ENCODE data around the gene MTFR1L. TPM values are rescaled to one million over a fixed set of nuclear protein-coding genes. Genes with fewer than 3 reads are reported as not detected.

The MTFR1L gene
- total and polyA plus RNA-seq, 9 of the 15 experiments (the other 6 are each of a cell fraction or from before 2014, with no cell fraction given) = 41.4 to 98.5 (median 53.7) TPM

DNA sequence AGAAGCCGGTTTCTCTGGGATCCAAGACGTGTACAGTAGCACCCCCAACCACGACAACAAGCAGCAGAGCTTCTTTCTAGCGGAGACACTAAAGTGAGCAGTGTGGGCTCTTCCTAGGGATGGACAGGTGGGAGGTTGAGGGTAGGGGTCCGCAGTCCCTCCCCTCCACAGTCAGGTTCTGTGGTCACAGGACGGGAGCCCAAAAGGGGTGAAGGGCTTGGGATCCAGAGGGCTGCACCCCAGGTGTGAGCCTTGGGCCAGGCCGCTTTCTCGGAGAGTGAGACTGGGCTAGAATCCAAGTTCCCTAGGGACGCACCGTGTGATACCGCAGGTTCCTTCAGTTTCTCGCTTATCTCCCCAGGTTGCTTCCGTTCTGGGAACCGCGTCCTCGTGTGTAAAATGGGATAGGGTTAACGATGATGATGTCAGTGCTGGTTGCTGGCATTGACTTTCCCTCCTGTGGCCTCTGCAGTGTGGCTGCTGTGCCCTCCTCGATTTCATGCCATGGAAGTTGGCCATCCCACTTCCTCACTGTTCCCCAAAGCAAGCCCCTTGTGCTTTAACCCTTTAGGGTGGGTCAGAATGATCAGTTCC, 37.0 kb upstream of the MTFR1L start (continued):
- TF ChIP-seq, protein P1, sequence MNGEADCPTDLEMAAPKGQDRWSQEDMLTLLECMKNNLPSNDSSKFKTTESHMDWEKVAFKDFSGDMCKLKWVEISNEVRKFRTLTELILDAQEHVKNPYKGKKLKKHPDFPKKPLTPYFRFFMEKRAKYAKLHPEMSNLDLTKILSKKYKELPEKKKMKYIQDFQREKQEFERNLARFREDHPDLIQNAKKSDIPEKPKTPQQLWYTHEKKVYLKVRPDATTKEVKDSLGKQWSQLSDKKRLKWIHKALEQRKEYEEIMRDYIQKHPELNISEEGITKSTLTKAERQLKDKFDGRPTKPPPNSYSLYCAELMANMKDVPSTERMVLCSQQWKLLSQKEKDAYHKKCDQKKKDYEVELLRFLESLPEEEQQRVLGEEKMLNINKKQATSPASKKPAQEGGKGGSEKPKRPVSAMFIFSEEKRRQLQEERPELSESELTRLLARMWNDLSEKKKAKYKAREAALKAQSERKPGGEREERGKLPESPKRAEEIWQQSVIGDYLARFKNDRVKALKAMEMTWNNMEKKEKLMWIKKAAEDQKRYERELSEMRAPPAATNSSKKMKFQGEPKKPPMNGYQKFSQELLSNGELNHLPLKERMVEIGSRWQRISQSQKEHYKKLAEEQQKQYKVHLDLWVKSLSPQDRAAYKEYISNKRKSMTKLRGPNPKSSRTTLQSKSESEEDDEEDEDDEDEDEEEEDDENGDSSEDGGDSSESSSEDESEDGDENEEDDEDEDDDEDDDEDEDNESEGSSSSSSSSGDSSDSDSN (IDR thresholded peaks at IDR 0.05; ENCODE audit: borderline replicate concordance in 1 of 2, low read depth in 2 of 2, low read length in 2 of 2) = 0 out of 4 replicates have a peak, but pooled peaks of 1 of the 2 experiments have one; percentile 52
- TF ChIP-seq TRIM24 (IDR thresholded peaks at IDR 0.05) = peak in 1 of 2 experiments; percentile 67; a peak in 1 of 4 replicates
- peak in 1 of 2 experiments; percentile 80; a peak in 1 of 3 replicates for TF ChIP-seq CBX3 (IDR thresholded peaks at IDR 0.05; ENCODE audit: borderline replicate concordance in 1 of 2, low read length in 2 of 2)
- TF ChIP-seq POLR2AphosphoS5 (IDR thresholded peaks at IDR 0.05; ENCODE audit: control insufficient read depth, insufficient read depth, low read depth, low read length) = 0 out of 2 replicates have a peak, but pooled peaks have one; percentile 45
- no peak for TF ChIP-seq CAMTA2 (CRISPR knock-in tag; conservative IDR thresholded peaks at IDR 0.05)
- TF ChIP-seq, protein P2, sequence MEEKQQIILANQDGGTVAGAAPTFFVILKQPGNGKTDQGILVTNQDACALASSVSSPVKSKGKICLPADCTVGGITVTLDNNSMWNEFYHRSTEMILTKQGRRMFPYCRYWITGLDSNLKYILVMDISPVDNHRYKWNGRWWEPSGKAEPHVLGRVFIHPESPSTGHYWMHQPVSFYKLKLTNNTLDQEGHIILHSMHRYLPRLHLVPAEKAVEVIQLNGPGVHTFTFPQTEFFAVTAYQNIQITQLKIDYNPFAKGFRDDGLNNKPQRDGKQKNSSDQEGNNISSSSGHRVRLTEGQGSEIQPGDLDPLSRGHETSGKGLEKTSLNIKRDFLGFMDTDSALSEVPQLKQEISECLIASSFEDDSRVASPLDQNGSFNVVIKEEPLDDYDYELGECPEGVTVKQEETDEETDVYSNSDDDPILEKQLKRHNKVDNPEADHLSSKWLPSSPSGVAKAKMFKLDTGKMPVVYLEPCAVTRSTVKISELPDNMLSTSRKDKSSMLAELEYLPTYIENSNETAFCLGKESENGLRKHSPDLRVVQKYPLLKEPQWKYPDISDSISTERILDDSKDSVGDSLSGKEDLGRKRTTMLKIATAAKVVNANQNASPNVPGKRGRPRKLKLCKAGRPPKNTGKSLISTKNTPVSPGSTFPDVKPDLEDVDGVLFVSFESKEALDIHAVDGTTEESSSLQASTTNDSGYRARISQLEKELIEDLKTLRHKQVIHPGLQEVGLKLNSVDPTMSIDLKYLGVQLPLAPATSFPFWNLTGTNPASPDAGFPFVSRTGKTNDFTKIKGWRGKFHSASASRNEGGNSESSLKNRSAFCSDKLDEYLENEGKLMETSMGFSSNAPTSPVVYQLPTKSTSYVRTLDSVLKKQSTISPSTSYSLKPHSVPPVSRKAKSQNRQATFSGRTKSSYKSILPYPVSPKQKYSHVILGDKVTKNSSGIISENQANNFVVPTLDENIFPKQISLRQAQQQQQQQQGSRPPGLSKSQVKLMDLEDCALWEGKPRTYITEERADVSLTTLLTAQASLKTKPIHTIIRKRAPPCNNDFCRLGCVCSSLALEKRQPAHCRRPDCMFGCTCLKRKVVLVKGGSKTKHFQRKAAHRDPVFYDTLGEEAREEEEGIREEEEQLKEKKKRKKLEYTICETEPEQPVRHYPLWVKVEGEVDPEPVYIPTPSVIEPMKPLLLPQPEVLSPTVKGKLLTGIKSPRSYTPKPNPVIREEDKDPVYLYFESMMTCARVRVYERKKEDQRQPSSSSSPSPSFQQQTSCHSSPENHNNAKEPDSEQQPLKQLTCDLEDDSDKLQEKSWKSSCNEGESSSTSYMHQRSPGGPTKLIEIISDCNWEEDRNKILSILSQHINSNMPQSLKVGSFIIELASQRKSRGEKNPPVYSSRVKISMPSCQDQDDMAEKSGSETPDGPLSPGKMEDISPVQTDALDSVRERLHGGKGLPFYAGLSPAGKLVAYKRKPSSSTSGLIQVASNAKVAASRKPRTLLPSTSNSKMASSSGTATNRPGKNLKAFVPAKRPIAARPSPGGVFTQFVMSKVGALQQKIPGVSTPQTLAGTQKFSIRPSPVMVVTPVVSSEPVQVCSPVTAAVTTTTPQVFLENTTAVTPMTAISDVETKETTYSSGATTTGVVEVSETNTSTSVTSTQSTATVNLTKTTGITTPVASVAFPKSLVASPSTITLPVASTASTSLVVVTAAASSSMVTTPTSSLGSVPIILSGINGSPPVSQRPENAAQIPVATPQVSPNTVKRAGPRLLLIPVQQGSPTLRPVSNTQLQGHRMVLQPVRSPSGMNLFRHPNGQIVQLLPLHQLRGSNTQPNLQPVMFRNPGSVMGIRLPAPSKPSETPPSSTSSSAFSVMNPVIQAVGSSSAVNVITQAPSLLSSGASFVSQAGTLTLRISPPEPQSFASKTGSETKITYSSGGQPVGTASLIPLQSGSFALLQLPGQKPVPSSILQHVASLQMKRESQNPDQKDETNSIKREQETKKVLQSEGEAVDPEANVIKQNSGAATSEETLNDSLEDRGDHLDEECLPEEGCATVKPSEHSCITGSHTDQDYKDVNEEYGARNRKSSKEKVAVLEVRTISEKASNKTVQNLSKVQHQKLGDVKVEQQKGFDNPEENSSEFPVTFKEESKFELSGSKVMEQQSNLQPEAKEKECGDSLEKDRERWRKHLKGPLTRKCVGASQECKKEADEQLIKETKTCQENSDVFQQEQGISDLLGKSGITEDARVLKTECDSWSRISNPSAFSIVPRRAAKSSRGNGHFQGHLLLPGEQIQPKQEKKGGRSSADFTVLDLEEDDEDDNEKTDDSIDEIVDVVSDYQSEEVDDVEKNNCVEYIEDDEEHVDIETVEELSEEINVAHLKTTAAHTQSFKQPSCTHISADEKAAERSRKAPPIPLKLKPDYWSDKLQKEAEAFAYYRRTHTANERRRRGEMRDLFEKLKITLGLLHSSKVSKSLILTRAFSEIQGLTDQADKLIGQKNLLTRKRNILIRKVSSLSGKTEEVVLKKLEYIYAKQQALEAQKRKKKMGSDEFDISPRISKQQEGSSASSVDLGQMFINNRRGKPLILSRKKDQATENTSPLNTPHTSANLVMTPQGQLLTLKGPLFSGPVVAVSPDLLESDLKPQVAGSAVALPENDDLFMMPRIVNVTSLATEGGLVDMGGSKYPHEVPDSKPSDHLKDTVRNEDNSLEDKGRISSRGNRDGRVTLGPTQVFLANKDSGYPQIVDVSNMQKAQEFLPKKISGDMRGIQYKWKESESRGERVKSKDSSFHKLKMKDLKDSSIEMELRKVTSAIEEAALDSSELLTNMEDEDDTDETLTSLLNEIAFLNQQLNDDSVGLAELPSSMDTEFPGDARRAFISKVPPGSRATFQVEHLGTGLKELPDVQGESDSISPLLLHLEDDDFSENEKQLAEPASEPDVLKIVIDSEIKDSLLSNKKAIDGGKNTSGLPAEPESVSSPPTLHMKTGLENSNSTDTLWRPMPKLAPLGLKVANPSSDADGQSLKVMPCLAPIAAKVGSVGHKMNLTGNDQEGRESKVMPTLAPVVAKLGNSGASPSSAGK (IDR thresholded peaks at IDR 0.05) = peak; percentile 53; the same call in 1 of the 2 replicates
- TF ChIP-seq CTBP1 (IDR thresholded peaks at IDR 0.05; ENCODE audit: borderline replicate concordance) = peak; percentile 99
- no peak for TF ChIP-seq OTX1 (CRISPR knock-in tag; IDR thresholded peaks at IDR 0.05)
- TF ChIP-seq GATA2 (CRISPR knock-in tag; IDR thresholded peaks at IDR 0.05) = peak; percentile 78; the same call in 1 of the 2 replicates
- TF ChIP-seq CEBPG (CRISPR knock-in tag; IDR thresholded peaks at IDR 0.05) = peak; percentile 44; the same call in 1 of the 2 replicates
- TF ChIP-seq CEBPG (tag; conservative IDR thresholded peaks at IDR 0.05 in 1 of 2, IDR thresholded peaks at IDR 0.05 in 1 of 2) = no peak
- TF ChIP-seq FOXA3 (CRISPR knock-in tag; conservative IDR thresholded peaks at IDR 0.05 in 1 of 2, IDR thresholded peaks at IDR 0.05 in 1 of 2) = 0 out of 4 replicates have a peak, but pooled peaks of 1 of the 2 experiments have one; percentile 59
- TF ChIP-seq BCOR (IDR thresholded peaks at IDR 0.05) = peak; percentile 73; the same call in 1 of the 2 replicates
- TF ChIP-seq STAG1 (CRISPR knock-in tag; IDR thresholded peaks at IDR 0.05; ENCODE audit: borderline replicate concordance) = no peak
